Endodermal cell (in vitro differentiated cells): ENCODE results near the gene NDUFB7. TPM values are rescaled to one million over a fixed set of nuclear protein-coding genes. Genes with fewer than 3 reads are reported as not detected.

Experiments
- DNase-seq: peaks from one replicate; pipeline ENCODE4 v3.0.0-alpha.2; 2017
- H3K27ac ChIP-seq: 2 replicates; pipeline ENCODE4 v1.5.1; 2013; ENCODE audit warnings: mild to moderate bottlenecking, low read depth, low read length, moderate library complexity
- H3K27me3 ChIP-seq: 2 replicates; pipeline ENCODE4 v1.6.1; 2013; ENCODE audit warnings: mild to moderate bottlenecking, low read length, moderate library complexity; ENCODE audit not compliant: insufficient read depth, control insufficient read depth, poor library complexity, severe bottlenecking
- H3K36me3 ChIP-seq: 2 replicates; pipeline ENCODE4 v1.7.0; 2013; ENCODE audit warnings: mild to moderate bottlenecking, low read length, moderate library complexity; ENCODE audit not compliant: control insufficient read depth, insufficient read depth
- H3K4me1 ChIP-seq: one replicate; pipeline ENCODE4 v1.7.0; 2013; ENCODE audit warnings: low read length; ENCODE audit not compliant: control insufficient read depth, insufficient read depth
- H3K4me3 ChIP-seq: 2 replicates; pipeline ENCODE4 v1.5.1; 2013; ENCODE audit warnings: mild to moderate bottlenecking, low read length, moderate library complexity
- H3K9ac ChIP-seq: 2 replicates; pipeline ENCODE4 v1.6.1; 2013; ENCODE audit warnings: mild to moderate bottlenecking, low read length, moderate library complexity; ENCODE audit not compliant: poor library complexity, severe bottlenecking; ENCODE audit errors: extremely low read depth
- H3K9me3 ChIP-seq: 2 replicates; pipeline ENCODE4 v1.6.1; 2013; ENCODE audit warnings: mild to moderate bottlenecking, low read length, moderate library complexity; ENCODE audit not compliant: control insufficient read depth
- H3K27ac Mint-ChIP-seq: 2 replicates; pipeline ENCODE4 v1.8.0; 2020; ENCODE audit warnings: mixed read lengths
- H3K27me3 Mint-ChIP-seq: 2 replicates; pipeline ENCODE4 v1.8.0; 2021; ENCODE audit warnings: mild to moderate bottlenecking, mixed read lengths; ENCODE audit not compliant: insufficient read depth
- H3K36me3 Mint-ChIP-seq: 2 replicates; pipeline ENCODE4 v1.8.0; 2020; ENCODE audit warnings: low read depth, mixed read lengths
- H3K4me1 Mint-ChIP-seq: 2 replicates; pipeline ENCODE4 v1.8.0; 2020; ENCODE audit warnings: mixed read lengths
- H3K4me3 Mint-ChIP-seq: 2 replicates; pipeline ENCODE4 v1.8.0; 2020; ENCODE audit warnings: mild to moderate bottlenecking, moderate library complexity, mixed read lengths
- H3K9me3 Mint-ChIP-seq: 2 replicates; pipeline ENCODE4 v1.8.0; 2020; ENCODE audit warnings: mild to moderate bottlenecking, mixed read lengths
- CTCF ChIP-seq: fragments of 200-600 bp; sonication (generic); conservative IDR thresholded peaks from 2 replicates; pipeline ENCODE4 v1.5.0; 2021; ENCODE audit warnings: antibody characterized with exemption, mild to moderate bottlenecking
- WGBS, 2 experiments: methylation state at CpG; one replicate each; pipeline versions ENCODE4 v1.1.5 to v1.1.7; 2013; ENCODE audit warnings: missing lambda C conversion rate in 2 of 2, mixed read lengths in 1 of 2; ENCODE audit not compliant: insufficient coverage in 1 of 2, insufficient read length in 1 of 2; 5-methylcytosine and 5-hydroxymethylcytosine counted together
- total RNA-seq, 2 donors: library from RNA; stranded (reverse); fragmentation: NEBNext Ultra II Directional in 1 of 2; extraction: Animal tissue kit (Norgen Biotek cat#: 25700) in 1 of 2; gene quantifications; 2 replicates in 1 of 2; 3 replicates in 1 of 2; pipeline ENCODE4 v1.2.1, GENCODE V29; 2021

NDUFB7 gene
- total RNA-seq, 2 donors from 2014 or later, result 127 to 141 TPM

GRCh38 chr19:14611051-14611450 lies 39.2 kb upstream of the NDUFB7 start:
- Histone ChIP-seq H3K9me3 (peaks cover 25% of the 10 kb centered on the region), H3K9ac (no peak overlapping the region), H3K4me1 (no peaks in the 10 kb centered on the region), H3K36me3 (no peaks in the 10 kb centered on the region), H3K27ac (no peak overlapping the region), H3K27me3 (no peaks in the 10 kb centered on the region), H3K4me3 (no peak overlapping the region)
- TF ChIP-seq CTCF, result no peak
- Mint-ChIP-seq H3K27me3 (no peaks in the 10 kb centered on the region), H3K27ac (no peak overlapping the region), H3K4me3 (no peak overlapping the region), H3K9me3 (peaks cover 84% of the 10 kb centered on the region), H3K36me3 (peaks cover 3% of the 10 kb centered on the region), H3K4me1 (no peaks in the 10 kb centered on the region)
- no peak for DNase-seq
- WGBS, 2 experiments, result 58 to 71% methylated on average over 2 to 4 of the region's 4 CpGs

GRCh38 chr19:14606627-14607026 lies 34.8 kb upstream of the NDUFB7 start:
- H3K27me3 Mint-ChIP-seq, result no peaks in the 10 kb centered on the region
- DNase-seq, result no peak
- WGBS, 2 experiments, result 61 to 70% methylated on average over 5 to 9 of the region's 9 CpGs
- no peaks in the 10 kb centered on the region for H3K36me3 Mint-ChIP-seq
- Histone ChIP-seq H3K4me3 (no peak overlapping the region), H3K36me3 (no peaks in the 10 kb centered on the region), H3K4me1 (no peaks in the 10 kb centered on the region), H3K9me3 (peaks cover 39% of the 10 kb centered on the region), H3K27ac (no peak overlapping the region), H3K27me3 (no peaks in the 10 kb centered on the region), H3K9ac (no peak overlapping the region)
- no peaks in the 10 kb centered on the region for H3K4me1 Mint-ChIP-seq
- no peak for TF ChIP-seq CTCF
- peaks cover 81% of the 10 kb centered on the region for H3K9me3 Mint-ChIP-seq
- H3K4me3 Mint-ChIP-seq, result no peak overlapping the region
- H3K27ac Mint-ChIP-seq, result no peak overlapping the region

- WGBS, 2 experiments, result 62 to 85% methylated on average over 2 of the region's 2 CpGs
- H3K27me3 Mint-ChIP-seq, result no peaks in the 10 kb centered on the region
Measured at GRCh38 chr19:14603990-14604387, 32.1 kb upstream of the NDUFB7 start.

More at GRCh38 chr19:14603990-14604387, 32.1 kb upstream of the NDUFB7 start:
- H3K36me3 ChIP-seq, result no peaks in the 10 kb centered on the region
- Mint-ChIP-seq H3K27ac (no peak overlapping the region), H3K36me3 (no peaks in the 10 kb centered on the region), H3K4me1 (no peaks in the 10 kb centered on the region), H3K4me3 (no peak overlapping the region), H3K9me3 (peaks cover 81% of the 10 kb centered on the region)
- peaks cover 37% of the 10 kb centered on the region for H3K9me3 ChIP-seq
- no peak overlapping the region for H3K4me3 ChIP-seq
- no peaks in the 10 kb centered on the region for H3K4me1 ChIP-seq
- no peak for TF ChIP-seq CTCF
- no peaks in the 10 kb centered on the region for H3K27me3 ChIP-seq
- no peak for DNase-seq
- no peak overlapping the region for H3K27ac ChIP-seq
- no peak overlapping the region for H3K9ac ChIP-seq
